OCI-LY1 (cell line): ENCODE results near the gene CRHR1.

Experiments
- H2AFZ ChIP-seq: fragments of 200-600 bp; sonication (generic), shearing (Covaris generic); 2 replicates; pipeline ENCODE4 v1.6.0; 2014; ENCODE audit warnings: antibody characterized with exemption, mild to moderate bottlenecking, low read length
- H3F3A ChIP-seq: fragments of 200-600 bp; sonication (generic), shearing (Covaris generic); 2 replicates; pipeline ENCODE4 v1.6.0; 2014; ENCODE audit warnings: mild to moderate bottlenecking, antibody characterized with exemption, low read length, moderate library complexity; ENCODE audit not compliant: insufficient read depth
- H3K27ac ChIP-seq: fragments of 200-600 bp; sonication (generic); 2 replicates; pipeline ENCODE4 v1.5.1; 2014; ENCODE audit warnings: low read length, mixed run types, mild to moderate bottlenecking, low read depth; ENCODE audit not compliant: poor library complexity, severe bottlenecking
- H3K27me3 ChIP-seq: fragments of 200-600 bp; sonication (generic); 2 replicates; pipeline ENCODE4 v1.6.0; 2014; ENCODE audit warnings: antibody characterized with exemption, mild to moderate bottlenecking, low read length, moderate library complexity; ENCODE audit not compliant: insufficient read depth
- H3K36me3 ChIP-seq: fragments of 200-600 bp; sonication (generic); 2 replicates; pipeline ENCODE4 v1.6.1; 2014; ENCODE audit warnings: mild to moderate bottlenecking, antibody characterized with exemption, low read length, moderate library complexity, mixed read lengths; ENCODE audit not compliant: insufficient read depth
- H3K4me1 ChIP-seq: fragments of 200-600 bp; sonication (generic); 2 replicates; pipeline ENCODE4 v1.5.1; 2014; ENCODE audit warnings: mild to moderate bottlenecking, low read length, moderate library complexity; ENCODE audit not compliant: insufficient read depth, severe bottlenecking
- H3K4me2 ChIP-seq: fragments of 200-600 bp; sonication (generic), shearing (Covaris generic); 2 replicates; pipeline ENCODE4 v1.6.1; 2014; ENCODE audit warnings: low read length
- H3K4me3 ChIP-seq: fragments of 200-600 bp; sonication (generic); 2 replicates; pipeline ENCODE4 v1.5.1; 2014; ENCODE audit warnings: low read length, low read depth, mild to moderate bottlenecking, mixed read lengths; ENCODE audit not compliant: poor library complexity, severe bottlenecking
- H3K79me2 ChIP-seq: fragments of 200-600 bp; shearing (Covaris generic); 2 replicates; pipeline ENCODE4 v1.6.1; 2016; ENCODE audit warnings: mixed run types, low read length, mixed read lengths; ENCODE audit not compliant: insufficient read depth
- H3K9ac ChIP-seq: fragments of 200-600 bp; sonication (generic), shearing (Covaris generic); 2 replicates; pipeline ENCODE4 v1.6.1; 2014; ENCODE audit warnings: mild to moderate bottlenecking, low read length, mixed read lengths
- H3K9me2 ChIP-seq: fragments of 200-600 bp; sonication (generic), shearing (Covaris generic); 2 replicates; pipeline ENCODE4 v1.6.1; 2014; ENCODE audit warnings: low read depth, mild to moderate bottlenecking, low read length, mixed read lengths
- H3K9me3 ChIP-seq: fragments of 200-600 bp; shearing (Covaris generic); 2 replicates; pipeline ENCODE4 v1.6.1; 2014; ENCODE audit warnings: low read length, mixed read lengths
- H4K20me1 ChIP-seq: fragments of 200-600 bp; sonication (generic), shearing (Covaris generic); 2 replicates; pipeline ENCODE4 v1.6.0; 2016; ENCODE audit warnings: mild to moderate bottlenecking, low read length; ENCODE audit not compliant: insufficient read depth
- CTCF ChIP-seq: fragments of 200-600 bp; sonication (generic), shearing (Covaris generic); IDR thresholded peaks from 2 replicates; pipeline ENCODE4 v1.5.1; 2017; ENCODE audit warnings: mild to moderate bottlenecking, antibody characterized with exemption, low read length, moderate library complexity, mixed read lengths
- EZH2 ChIP-seq: fragments of 200-600 bp; sonication (generic), shearing (Covaris generic); IDR thresholded peaks from 2 replicates; pipeline ENCODE4 v1.8.0; 2017; ENCODE audit warnings: borderline replicate concordance, mixed run types, mild to moderate bottlenecking, antibody characterized with exemption, low read length, moderate library complexity, mixed read lengths

Gene CRHR1

DNA sequence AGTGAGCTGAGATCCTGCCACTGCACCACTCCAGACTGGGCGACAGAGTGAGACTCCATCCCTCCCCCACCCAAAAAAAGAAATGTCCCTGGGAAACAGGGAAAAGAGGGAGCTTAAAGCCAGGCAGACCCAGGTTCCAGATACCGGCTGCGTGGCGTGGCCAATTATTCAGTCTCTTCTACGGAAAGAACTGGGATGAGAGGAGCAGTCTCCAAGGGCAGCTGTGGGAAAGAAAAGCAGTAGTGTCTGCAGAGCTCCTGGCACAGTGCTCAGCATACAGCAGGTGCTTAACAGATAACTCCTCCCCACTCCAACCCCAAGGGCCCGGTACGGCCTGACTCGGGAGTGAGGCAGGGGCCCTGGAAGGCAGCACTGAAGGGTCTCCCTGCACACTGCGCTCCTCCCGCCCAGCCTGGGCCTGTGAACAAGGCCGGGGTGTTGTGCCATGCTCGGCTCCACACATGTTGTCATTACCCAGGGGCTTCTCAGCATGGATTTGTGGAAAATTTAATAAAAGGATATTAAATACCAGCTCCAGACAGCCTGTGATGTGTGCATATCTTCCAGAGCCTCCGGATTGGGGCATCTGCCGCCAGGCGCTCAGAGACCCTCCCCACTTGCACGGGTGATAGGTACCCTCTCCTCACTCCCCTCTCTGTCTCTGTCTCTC lies 42.9 kb downstream of the CRHR1 start:
- H3K4me1 ChIP-seq: no peaks in the 10 kb centered on the region
- H4K20me1 ChIP-seq: no peaks in the 10 kb centered on the region
- no peaks in the 10 kb centered on the region for H3K9me2 ChIP-seq
- no peaks in the 10 kb centered on the region for H3K79me2 ChIP-seq
- no peaks in the 10 kb centered on the region for H3K36me3 ChIP-seq
- no peak overlapping the region for H3K27ac ChIP-seq
- peaks cover 4% of the 10 kb centered on the region; the same call in 1 of the 2 replicates for H3K27me3 ChIP-seq
- no peak for TF ChIP-seq CTCF
- TF ChIP-seq EZH2: no peak
- no peaks in the 10 kb centered on the region for H3K9me3 ChIP-seq
- no peak overlapping the region for H3K9ac ChIP-seq
- H3F3A ChIP-seq: no peaks in the 10 kb centered on the region
- H3K4me3 ChIP-seq: no peak overlapping the region
- H3K4me2 ChIP-seq: no peak overlapping the region
- no peak overlapping the region for H2AFZ ChIP-seq

- no peaks in the 10 kb centered on the region for H3K79me2 ChIP-seq
- H3K4me1 ChIP-seq: no peaks in the 10 kb centered on the region
- no peak for TF ChIP-seq EZH2
- TF ChIP-seq CTCF: no peak
- H3F3A ChIP-seq: no peaks in the 10 kb centered on the region
- H2AFZ ChIP-seq: no peak overlapping the region
- no peaks in the 10 kb centered on the region for H3K9me2 ChIP-seq
- no peak overlapping the region for H3K27ac ChIP-seq
- H3K27me3 ChIP-seq: peaks cover 4% of the 10 kb centered on the region; the same call in 1 of the 2 replicates
- H3K9ac ChIP-seq: no peak overlapping the region
- H3K4me2 ChIP-seq: no peak overlapping the region
- H3K36me3 ChIP-seq: no peaks in the 10 kb centered on the region
- no peaks in the 10 kb centered on the region for H4K20me1 ChIP-seq
- no peak overlapping the region for H3K4me3 ChIP-seq
- H3K9me3 ChIP-seq: no peaks in the 10 kb centered on the region
These were observed 44.1 kb downstream of the CRHR1 start for GRCh38 chr17:45828171-45828570.

- Histone ChIP-seq H3K9ac (no peak overlapping the region), H3K4me1 (no peaks in the 10 kb centered on the region), H3K27ac (no peak overlapping the region), H3K79me2 (no peaks in the 10 kb centered on the region), H3K27me3 (peaks cover 4% of the 10 kb centered on the region; the same call in 1 of the 2 replicates), H3F3A (no peaks in the 10 kb centered on the region), H3K4me2 (no peak overlapping the region), H2AFZ (no peak overlapping the region), H4K20me1 (no peaks in the 10 kb centered on the region), H3K9me2 (no peaks in the 10 kb centered on the region), H3K9me3 (no peaks in the 10 kb centered on the region), H3K36me3 (no peaks in the 10 kb centered on the region), H3K4me3 (no peak overlapping the region)
- TF ChIP-seq CTCF (no peak), EZH2 (no peak)
These were observed 44.5 kb downstream of the CRHR1 start for GRCh38 chr17:45828582-45829133.
